WTC11 (cell line): ENCODE data around the gene LSR. TPM values are rescaled to one million over a fixed set of nuclear protein-coding genes. Genes with fewer than 3 reads are reported as not detected.

Source experiments
- CREM ChIP-seq: sonication (generic); formaldehyde crosslinking; IDR thresholded peaks from 2 replicates; pipeline ENCODE4 v1.8.1; 2022; ENCODE audit warnings: mild to moderate bottlenecking, missing genetic modification reagents, moderate library complexity
- ELF4 ChIP-seq: sonication (generic); formaldehyde crosslinking; IDR thresholded peaks from 2 replicates; pipeline ENCODE4 v1.8.1; 2022; ENCODE audit warnings: low read depth, mild to moderate bottlenecking, moderate library complexity, missing genetic modification reagents
- FOXJ3 ChIP-seq: sonication (generic); formaldehyde crosslinking; IDR thresholded peaks from 2 replicates; pipeline ENCODE4 v1.9.0; 2021; ENCODE audit warnings: missing genetic modification reagents, mild to moderate bottlenecking, borderline replicate concordance
- GRHL2 ChIP-seq: fragments of 250-450 bp; sonication (Bioruptor Pico); IDR thresholded peaks from 2 replicates; pipeline ENCODE4 v1.8.0; 2022; ENCODE audit warnings: mild to moderate bottlenecking, moderate library complexity; ENCODE audit not compliant: insufficient replicate concordance, severe bottlenecking
- GTF2I ChIP-seq: fragments of 250-450 bp; sonication (Bioruptor Pico); conservative IDR thresholded peaks from 2 replicates; pipeline ENCODE4 v1.4.0; 2021; ENCODE audit warnings: mild to moderate bottlenecking
- HMGA2 ChIP-seq: fragments of 250-450 bp; sonication (Bioruptor Pico); IDR thresholded peaks from 2 replicates; pipeline ENCODE4 v1.4.0; 2021; ENCODE audit warnings: mild to moderate bottlenecking, moderate library complexity
- IRF2 ChIP-seq: sonication (generic); formaldehyde crosslinking; IDR thresholded peaks from 2 replicates; pipeline ENCODE4 v1.8.0; 2022; ENCODE audit warnings: low read depth, missing genetic modification reagents, borderline replicate concordance
- NFE2L1 ChIP-seq: sonication (generic); formaldehyde crosslinking; IDR thresholded peaks from 2 replicates; pipeline ENCODE4 v1.8.1; 2023; ENCODE audit warnings: missing genetic modification reagents
- NR2C2 ChIP-seq: sonication (generic); formaldehyde crosslinking; IDR thresholded peaks from 2 replicates; pipeline ENCODE4 v1.8.0; 2022; ENCODE audit warnings: mild to moderate bottlenecking, missing genetic modification reagents
- NR3C1 ChIP-seq: sonication (generic); formaldehyde crosslinking; conservative IDR thresholded peaks from 2 replicates; pipeline ENCODE4 v1.8.1; 2023; ENCODE audit warnings: low read depth, mild to moderate bottlenecking, missing genetic modification reagents
- PREB ChIP-seq: sonication (generic); formaldehyde crosslinking; IDR thresholded peaks from 2 replicates; pipeline ENCODE4 v1.8.1; 2022; ENCODE audit warnings: mild to moderate bottlenecking, missing genetic modification reagents, moderate library complexity, borderline replicate concordance
- RORB ChIP-seq: fragments of 250-450 bp; sonication (Bioruptor Pico); IDR thresholded peaks from 2 replicates; pipeline ENCODE4 v1.9.0; 2021; ENCODE audit warnings: mild to moderate bottlenecking
- SMAD4 ChIP-seq: sonication (generic); formaldehyde crosslinking; IDR thresholded peaks from 2 replicates; pipeline ENCODE4 v1.8.0; 2022; ENCODE audit warnings: mild to moderate bottlenecking, missing genetic modification reagents
- TCF7 ChIP-seq: sonication (generic); formaldehyde crosslinking; IDR thresholded peaks from 2 replicates; pipeline ENCODE4 v1.8.0; 2022; ENCODE audit warnings: mild to moderate bottlenecking, low read depth, missing genetic modification reagents, moderate library complexity
- ZBTB21 ChIP-seq: sonication (generic); formaldehyde crosslinking; IDR thresholded peaks from 2 replicates; pipeline ENCODE4 v1.8.1; 2023; ENCODE audit warnings: mild to moderate bottlenecking, missing genetic modification reagents, borderline replicate concordance
- ZNF121 ChIP-seq: sonication (generic); formaldehyde crosslinking; IDR thresholded peaks from 2 replicates; pipeline ENCODE4 v1.8.0; 2023; ENCODE audit warnings: missing genetic modification reagents
- ZNF219 ChIP-seq: sonication (generic); formaldehyde crosslinking; IDR thresholded peaks from 2 replicates; pipeline ENCODE4 v1.8.0; 2023; ENCODE audit warnings: missing genetic modification reagents, mild to moderate bottlenecking, borderline replicate concordance
- ZNF317 ChIP-seq: sonication (generic); formaldehyde crosslinking; IDR thresholded peaks from 2 replicates; pipeline ENCODE4 v1.8.1; 2023; ENCODE audit warnings: low read depth, mild to moderate bottlenecking, moderate library complexity, missing genetic modification reagents, borderline replicate concordance
- ZNF396 ChIP-seq: fragments of 250-450 bp; sonication (Bioruptor Pico); IDR thresholded peaks from 2 replicates; pipeline ENCODE4 v1.8.0; 2021; ENCODE audit warnings: mild to moderate bottlenecking, moderate library complexity, borderline replicate concordance
- ZNF671 ChIP-seq: fragments of 250-450 bp; sonication (Bioruptor Pico); IDR thresholded peaks from 2 replicates; pipeline ENCODE4 v1.8.0; 2021; ENCODE audit warnings: mild to moderate bottlenecking
- total RNA-seq: library from RNA; stranded (reverse); gene quantifications from 3 replicates; pipeline ENCODE4 v1.2.3, GENCODE V29; 2021
- TF ChIP-seq, protein P1 (sequence below): sonication (generic); formaldehyde crosslinking; IDR thresholded peaks from 2 replicates; pipeline ENCODE4 v1.8.0; 2023; ENCODE audit warnings: missing genetic modification reagents, mild to moderate bottlenecking, borderline replicate concordance
- TF ChIP-seq, protein P2 (sequence below): fragments of 250-450 bp; sonication (Bioruptor Pico); IDR thresholded peaks from 2 replicates; pipeline ENCODE4 v1.9.0; 2021; ENCODE audit warnings: mild to moderate bottlenecking, borderline replicate concordance
- TF ChIP-seq, protein P3 (sequence below): sonication (generic); formaldehyde crosslinking; conservative IDR thresholded peaks from 2 replicates; pipeline ENCODE4 v1.8.1; 2022; ENCODE audit warnings: mild to moderate bottlenecking, missing genetic modification reagents
- TF ChIP-seq, protein P4 (sequence below): sonication (generic); formaldehyde crosslinking; IDR thresholded peaks from 2 replicates; pipeline ENCODE4 v1.8.1; 2022; ENCODE audit warnings: low read depth, missing genetic modification reagents, borderline replicate concordance
- TF ChIP-seq, protein P5 (sequence below): sonication (generic); formaldehyde crosslinking; IDR thresholded peaks from 2 replicates; pipeline ENCODE4 v1.8.1; 2023; ENCODE audit warnings: mild to moderate bottlenecking, missing genetic modification reagents, moderate library complexity

Gene LSR
- total RNA-seq, 1 experiment from 2014 or later, result 130 TPM

- TF ChIP-seq, protein P1, sequence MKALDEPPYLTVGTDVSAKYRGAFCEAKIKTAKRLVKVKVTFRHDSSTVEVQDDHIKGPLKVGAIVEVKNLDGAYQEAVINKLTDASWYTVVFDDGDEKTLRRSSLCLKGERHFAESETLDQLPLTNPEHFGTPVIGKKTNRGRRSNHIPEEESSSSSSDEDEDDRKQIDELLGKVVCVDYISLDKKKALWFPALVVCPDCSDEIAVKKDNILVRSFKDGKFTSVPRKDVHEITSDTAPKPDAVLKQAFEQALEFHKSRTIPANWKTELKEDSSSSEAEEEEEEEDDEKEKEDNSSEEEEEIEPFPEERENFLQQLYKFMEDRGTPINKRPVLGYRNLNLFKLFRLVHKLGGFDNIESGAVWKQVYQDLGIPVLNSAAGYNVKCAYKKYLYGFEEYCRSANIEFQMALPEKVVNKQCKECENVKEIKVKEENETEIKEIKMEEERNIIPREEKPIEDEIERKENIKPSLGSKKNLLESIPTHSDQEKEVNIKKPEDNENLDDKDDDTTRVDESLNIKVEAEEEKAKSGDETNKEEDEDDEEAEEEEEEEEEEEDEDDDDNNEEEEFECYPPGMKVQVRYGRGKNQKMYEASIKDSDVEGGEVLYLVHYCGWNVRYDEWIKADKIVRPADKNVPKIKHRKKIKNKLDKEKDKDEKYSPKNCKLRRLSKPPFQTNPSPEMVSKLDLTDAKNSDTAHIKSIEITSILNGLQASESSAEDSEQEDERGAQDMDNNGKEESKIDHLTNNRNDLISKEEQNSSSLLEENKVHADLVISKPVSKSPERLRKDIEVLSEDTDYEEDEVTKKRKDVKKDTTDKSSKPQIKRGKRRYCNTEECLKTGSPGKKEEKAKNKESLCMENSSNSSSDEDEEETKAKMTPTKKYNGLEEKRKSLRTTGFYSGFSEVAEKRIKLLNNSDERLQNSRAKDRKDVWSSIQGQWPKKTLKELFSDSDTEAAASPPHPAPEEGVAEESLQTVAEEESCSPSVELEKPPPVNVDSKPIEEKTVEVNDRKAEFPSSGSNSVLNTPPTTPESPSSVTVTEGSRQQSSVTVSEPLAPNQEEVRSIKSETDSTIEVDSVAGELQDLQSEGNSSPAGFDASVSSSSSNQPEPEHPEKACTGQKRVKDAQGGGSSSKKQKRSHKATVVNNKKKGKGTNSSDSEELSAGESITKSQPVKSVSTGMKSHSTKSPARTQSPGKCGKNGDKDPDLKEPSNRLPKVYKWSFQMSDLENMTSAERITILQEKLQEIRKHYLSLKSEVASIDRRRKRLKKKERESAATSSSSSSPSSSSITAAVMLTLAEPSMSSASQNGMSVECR, result peak; percentile 78
- TF ChIP-seq, protein P2, sequence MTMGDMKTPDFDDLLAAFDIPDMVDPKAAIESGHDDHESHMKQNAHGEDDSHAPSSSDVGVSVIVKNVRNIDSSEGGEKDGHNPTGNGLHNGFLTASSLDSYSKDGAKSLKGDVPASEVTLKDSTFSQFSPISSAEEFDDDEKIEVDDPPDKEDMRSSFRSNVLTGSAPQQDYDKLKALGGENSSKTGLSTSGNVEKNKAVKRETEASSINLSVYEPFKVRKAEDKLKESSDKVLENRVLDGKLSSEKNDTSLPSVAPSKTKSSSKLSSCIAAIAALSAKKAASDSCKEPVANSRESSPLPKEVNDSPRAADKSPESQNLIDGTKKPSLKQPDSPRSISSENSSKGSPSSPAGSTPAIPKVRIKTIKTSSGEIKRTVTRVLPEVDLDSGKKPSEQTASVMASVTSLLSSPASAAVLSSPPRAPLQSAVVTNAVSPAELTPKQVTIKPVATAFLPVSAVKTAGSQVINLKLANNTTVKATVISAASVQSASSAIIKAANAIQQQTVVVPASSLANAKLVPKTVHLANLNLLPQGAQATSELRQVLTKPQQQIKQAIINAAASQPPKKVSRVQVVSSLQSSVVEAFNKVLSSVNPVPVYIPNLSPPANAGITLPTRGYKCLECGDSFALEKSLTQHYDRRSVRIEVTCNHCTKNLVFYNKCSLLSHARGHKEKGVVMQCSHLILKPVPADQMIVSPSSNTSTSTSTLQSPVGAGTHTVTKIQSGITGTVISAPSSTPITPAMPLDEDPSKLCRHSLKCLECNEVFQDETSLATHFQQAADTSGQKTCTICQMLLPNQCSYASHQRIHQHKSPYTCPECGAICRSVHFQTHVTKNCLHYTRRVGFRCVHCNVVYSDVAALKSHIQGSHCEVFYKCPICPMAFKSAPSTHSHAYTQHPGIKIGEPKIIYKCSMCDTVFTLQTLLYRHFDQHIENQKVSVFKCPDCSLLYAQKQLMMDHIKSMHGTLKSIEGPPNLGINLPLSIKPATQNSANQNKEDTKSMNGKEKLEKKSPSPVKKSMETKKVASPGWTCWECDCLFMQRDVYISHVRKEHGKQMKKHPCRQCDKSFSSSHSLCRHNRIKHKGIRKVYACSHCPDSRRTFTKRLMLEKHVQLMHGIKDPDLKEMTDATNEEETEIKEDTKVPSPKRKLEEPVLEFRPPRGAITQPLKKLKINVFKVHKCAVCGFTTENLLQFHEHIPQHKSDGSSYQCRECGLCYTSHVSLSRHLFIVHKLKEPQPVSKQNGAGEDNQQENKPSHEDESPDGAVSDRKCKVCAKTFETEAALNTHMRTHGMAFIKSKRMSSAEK (CRISPR knock-in tag), result no peak
- TF ChIP-seq, protein P3, sequence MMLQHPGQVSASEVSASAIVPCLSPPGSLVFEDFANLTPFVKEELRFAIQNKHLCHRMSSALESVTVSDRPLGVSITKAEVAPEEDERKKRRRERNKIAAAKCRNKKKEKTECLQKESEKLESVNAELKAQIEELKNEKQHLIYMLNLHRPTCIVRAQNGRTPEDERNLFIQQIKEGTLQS (CRISPR knock-in tag), result no peak
- TF ChIP-seq GRHL2 (no peak), SMAD4 (CRISPR knock-in tag) (no peak), ZNF121 (no peak), IRF2 (no peak), TCF7 (CRISPR knock-in tag) (no peak), NFE2L1 (no peak), ZNF219 (no peak), HMGA2 (CRISPR knock-in tag) (no peak), ZNF396 (CRISPR knock-in tag) (no peak), CREM (CRISPR knock-in tag) (peak; percentile 72), RORB (CRISPR knock-in tag) (no peak), ZBTB21 (0 out of 2 replicates have a peak, but pooled peaks have one; percentile 36), PREB (CRISPR knock-in tag) (no peak), NR2C2 (CRISPR knock-in tag) (no peak), FOXJ3 (CRISPR knock-in tag) (no peak), GTF2I (CRISPR knock-in tag) (no peak), NR3C1 (CRISPR knock-in tag) (no peak), ZNF317 (no peak), ZNF671 (peak; percentile 76; the same call in 1 of the 2 replicates), ELF4 (CRISPR knock-in tag) (peak; percentile 84; the same call in 1 of the 2 replicates)
- TF ChIP-seq, protein P4, sequence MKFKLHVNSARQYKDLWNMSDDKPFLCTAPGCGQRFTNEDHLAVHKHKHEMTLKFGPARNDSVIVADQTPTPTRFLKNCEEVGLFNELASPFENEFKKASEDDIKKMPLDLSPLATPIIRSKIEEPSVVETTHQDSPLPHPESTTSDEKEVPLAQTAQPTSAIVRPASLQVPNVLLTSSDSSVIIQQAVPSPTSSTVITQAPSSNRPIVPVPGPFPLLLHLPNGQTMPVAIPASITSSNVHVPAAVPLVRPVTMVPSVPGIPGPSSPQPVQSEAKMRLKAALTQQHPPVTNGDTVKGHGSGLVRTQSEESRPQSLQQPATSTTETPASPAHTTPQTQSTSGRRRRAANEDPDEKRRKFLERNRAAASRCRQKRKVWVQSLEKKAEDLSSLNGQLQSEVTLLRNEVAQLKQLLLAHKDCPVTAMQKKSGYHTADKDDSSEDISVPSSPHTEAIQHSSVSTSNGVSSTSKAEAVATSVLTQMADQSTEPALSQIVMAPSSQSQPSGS, result no peak
- TF ChIP-seq, protein P5, sequence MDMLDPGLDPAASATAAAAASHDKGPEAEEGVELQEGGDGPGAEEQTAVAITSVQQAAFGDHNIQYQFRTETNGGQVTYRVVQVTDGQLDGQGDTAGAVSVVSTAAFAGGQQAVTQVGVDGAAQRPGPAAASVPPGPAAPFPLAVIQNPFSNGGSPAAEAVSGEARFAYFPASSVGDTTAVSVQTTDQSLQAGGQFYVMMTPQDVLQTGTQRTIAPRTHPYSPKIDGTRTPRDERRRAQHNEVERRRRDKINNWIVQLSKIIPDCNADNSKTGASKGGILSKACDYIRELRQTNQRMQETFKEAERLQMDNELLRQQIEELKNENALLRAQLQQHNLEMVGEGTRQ (CRISPR knock-in tag), result peak; percentile 21; the same call in 1 of the 2 replicates
These were observed at the start of gene LSR (continued) for GRCh38 chr19:35248310-35249145.
